Neural progenitor cell (in vitro differentiated cells): ENCODE data around the gene HAND2. TPM values are rescaled to one million over a fixed set of nuclear protein-coding genes. Genes with fewer than 3 reads are reported as not detected.

Experiments
- DNase-seq: peaks from one replicate; pipeline ENCODE4 v3.0.0-alpha.2; 2016; ENCODE audit warnings: low spot score
- H2AFZ ChIP-seq: fragments of 200-600 bp; sonication (generic); replicated peaks from 2 replicates; pipeline ENCODE4 v1.6.1; 2016; ENCODE audit warnings: antibody characterized with exemption
- H3F3A ChIP-seq: fragments of 200-600 bp; sonication (generic); 2 replicates; pipeline ENCODE4 v1.6.1; 2016; ENCODE audit warnings: antibody characterized with exemption, low read depth
- H3K27ac ChIP-seq: fragments of 200-600 bp; sonication (generic); 2 replicates; pipeline ENCODE4 v1.5.1; 2016; ENCODE audit warnings: mild to moderate bottlenecking
- H3K27me3 ChIP-seq: fragments of 200-600 bp; sonication (generic); 2 replicates; pipeline ENCODE4 v1.6.1; 2016; ENCODE audit warnings: mild to moderate bottlenecking, moderate library complexity
- H3K36me3 ChIP-seq: fragments of 200-600 bp; sonication (generic); 2 replicates; pipeline ENCODE4 v1.5.1; 2016
- H3K4me1 ChIP-seq: fragments of 200-600 bp; sonication (generic); 2 replicates; pipeline ENCODE4 v1.6.1; 2016; ENCODE audit warnings: mixed run types
- H3K4me2 ChIP-seq: fragments of 200-600 bp; sonication (generic); 2 replicates; pipeline ENCODE4 v1.6.1; 2016
- H3K4me3 ChIP-seq: fragments of 200-600 bp; sonication (generic); 2 replicates; pipeline ENCODE4 v1.5.1; 2016
- H3K79me2 ChIP-seq: fragments of 200-600 bp; sonication (generic); 2 replicates; pipeline ENCODE4 v1.6.1; 2016; ENCODE audit warnings: low read depth
- H3K9ac ChIP-seq: fragments of 200-600 bp; sonication (generic); 2 replicates; pipeline ENCODE4 v1.6.1; 2016
- H3K9me3 ChIP-seq: fragments of 200-600 bp; sonication (generic); 2 replicates; pipeline ENCODE4 v1.5.1; 2016; ENCODE audit warnings: low read depth
- H4K20me1 ChIP-seq: fragments of 200-600 bp; sonication (generic); 2 replicates; pipeline ENCODE4 v1.6.1; 2016; ENCODE audit warnings: low read depth
- H3K27ac Mint-ChIP-seq: 3 replicates; pipeline ENCODE4 v1.8.0; 2021; ENCODE audit warnings: mixed read lengths
- H3K27me3 Mint-ChIP-seq: 2 replicates; pipeline ENCODE4 v1.8.0; 2022; ENCODE audit warnings: low read depth, mild to moderate bottlenecking, inconsistent platforms, moderate library complexity, mixed read lengths; ENCODE audit not compliant: insufficient read depth
- H3K36me3 Mint-ChIP-seq: 3 replicates; pipeline ENCODE4 v1.8.0; 2021; ENCODE audit warnings: mixed read lengths
- H3K4me1 Mint-ChIP-seq: 3 replicates; pipeline ENCODE4 v1.8.0; 2021; ENCODE audit warnings: mixed read lengths
- H3K4me3 Mint-ChIP-seq: 3 replicates; pipeline ENCODE4 v1.8.0; 2021; ENCODE audit warnings: mild to moderate bottlenecking, moderate library complexity, mixed read lengths
- H3K9me3 Mint-ChIP-seq: 3 replicates; pipeline ENCODE4 v1.8.0; 2020; ENCODE audit warnings: mixed read lengths
- EZH2 ChIP-seq: fragments of 200-600 bp; sonication (generic); IDR thresholded peaks from 2 replicates; pipeline ENCODE4 v1.6.1; 2017; ENCODE audit warnings: antibody characterized with exemption, mild to moderate bottlenecking, moderate library complexity
- EZH2phosphoT487 ChIP-seq: fragments of 200-600 bp; sonication (generic); IDR thresholded peaks from 2 replicates; pipeline ENCODE4 v1.6.1; 2017; ENCODE audit warnings: antibody characterized with exemption
- total RNA-seq: library from RNA; depleted of rRNA; stranded (reverse); fragments of >200 nt; gene quantifications from 2 replicates; pipeline ENCODE4 v1.2.3, GENCODE V29; 2015; ENCODE audit warnings: low replicate concordance
- TF ChIP-seq, protein P1 (sequence below): fragments of 200-600 bp; sonication (generic); IDR thresholded peaks from 2 replicates; pipeline ENCODE4 v1.5.1; 2017; ENCODE audit warnings: antibody characterized with exemption, mild to moderate bottlenecking

Gene HAND2
- total RNA-seq, 1 donor from 2014 or later, result not detected

DNA sequence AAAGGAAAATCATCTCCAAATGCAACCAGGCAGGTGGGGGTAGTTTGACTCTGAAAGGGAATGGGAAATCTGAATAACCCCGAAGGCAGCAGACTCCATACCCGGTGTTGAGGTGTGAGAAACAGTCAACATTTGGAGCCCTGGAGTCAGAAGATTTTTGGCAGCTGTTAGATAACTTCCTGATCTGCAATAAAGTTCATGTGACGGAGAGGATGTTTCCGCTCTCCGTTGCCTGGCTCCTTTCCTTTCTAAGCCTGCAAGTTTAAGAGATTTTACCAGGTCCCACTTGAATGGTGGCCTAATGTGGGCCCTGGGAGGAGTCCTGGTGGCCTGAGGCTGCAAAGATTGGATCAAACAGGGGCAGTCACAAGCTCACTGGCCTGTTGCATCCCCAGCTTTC, 27.7 kb downstream of the HAND2 start:
- no peak overlapping the region for H3K27ac ChIP-seq
- no peak overlapping the region for H2AFZ ChIP-seq

GRCh38 chr4:173501592-173502150, 28.4 kb downstream of the HAND2 start:
- Histone ChIP-seq H3K36me3 (no peaks in the 10 kb centered on the region), H3K27me3 (peaks cover 100% of the 10 kb centered on the region), H4K20me1 (no peaks in the 10 kb centered on the region), H3K4me3 (peak overlapping the region; percentile 33), H2AFZ (no peak overlapping the region), H3K4me2 (peak overlapping the region; percentile 64), H3K9ac (no peak overlapping the region), H3K27ac (no peak overlapping the region), H3K9me3 (no peaks in the 10 kb centered on the region), H3K4me1 (no peaks in the 10 kb centered on the region), H3F3A (peaks cover 7% of the 10 kb centered on the region), H3K79me2 (no peaks in the 10 kb centered on the region)
- Mint-ChIP-seq H3K27ac (no peak overlapping the region), H3K4me1 (no peaks in the 10 kb centered on the region), H3K27me3 (peaks cover 49% of the 10 kb centered on the region), H3K9me3 (peaks cover 3% of the 10 kb centered on the region), H3K4me3 (no peak overlapping the region), H3K36me3 (no peaks in the 10 kb centered on the region)
- TF ChIP-seq EZH2 (peak; percentile 74), EZH2phosphoT487 (peak; percentile 8)
- TF ChIP-seq, protein P1, sequence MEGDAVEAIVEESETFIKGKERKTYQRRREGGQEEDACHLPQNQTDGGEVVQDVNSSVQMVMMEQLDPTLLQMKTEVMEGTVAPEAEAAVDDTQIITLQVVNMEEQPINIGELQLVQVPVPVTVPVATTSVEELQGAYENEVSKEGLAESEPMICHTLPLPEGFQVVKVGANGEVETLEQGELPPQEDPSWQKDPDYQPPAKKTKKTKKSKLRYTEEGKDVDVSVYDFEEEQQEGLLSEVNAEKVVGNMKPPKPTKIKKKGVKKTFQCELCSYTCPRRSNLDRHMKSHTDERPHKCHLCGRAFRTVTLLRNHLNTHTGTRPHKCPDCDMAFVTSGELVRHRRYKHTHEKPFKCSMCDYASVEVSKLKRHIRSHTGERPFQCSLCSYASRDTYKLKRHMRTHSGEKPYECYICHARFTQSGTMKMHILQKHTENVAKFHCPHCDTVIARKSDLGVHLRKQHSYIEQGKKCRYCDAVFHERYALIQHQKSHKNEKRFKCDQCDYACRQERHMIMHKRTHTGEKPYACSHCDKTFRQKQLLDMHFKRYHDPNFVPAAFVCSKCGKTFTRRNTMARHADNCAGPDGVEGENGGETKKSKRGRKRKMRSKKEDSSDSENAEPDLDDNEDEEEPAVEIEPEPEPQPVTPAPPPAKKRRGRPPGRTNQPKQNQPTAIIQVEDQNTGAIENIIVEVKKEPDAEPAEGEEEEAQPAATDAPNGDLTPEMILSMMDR, result no peak
- DNase-seq, result no peak

More for the DNA sequence above, 27.7 kb downstream of the HAND2 start:
- Histone ChIP-seq H3F3A (peaks cover 7% of the 10 kb centered on the region), H3K9me3 (no peaks in the 10 kb centered on the region), H3K9ac (no peak overlapping the region), H3K4me1 (no peaks in the 10 kb centered on the region), H3K36me3 (no peaks in the 10 kb centered on the region), H4K20me1 (peaks cover 4% of the 10 kb centered on the region), H3K27me3 (peaks cover 100% of the 10 kb centered on the region), H3K4me3 (no peak overlapping the region), H3K4me2 (no peak overlapping the region), H3K79me2 (no peaks in the 10 kb centered on the region)
- H3K36me3 Mint-ChIP-seq, result no peaks in the 10 kb centered on the region
- no peak for DNase-seq
- no peak overlapping the region for H3K4me3 Mint-ChIP-seq
- TF ChIP-seq, protein P1, result no peak
- no peak for TF ChIP-seq EZH2
- TF ChIP-seq EZH2phosphoT487, result no peak
- H3K4me1 Mint-ChIP-seq, result peaks cover under 1% of the 10 kb centered on the region
- H3K27me3 Mint-ChIP-seq, result peaks cover 55% of the 10 kb centered on the region
- no peak overlapping the region for H3K27ac Mint-ChIP-seq
- peaks cover 3% of the 10 kb centered on the region for H3K9me3 Mint-ChIP-seq

DNA sequence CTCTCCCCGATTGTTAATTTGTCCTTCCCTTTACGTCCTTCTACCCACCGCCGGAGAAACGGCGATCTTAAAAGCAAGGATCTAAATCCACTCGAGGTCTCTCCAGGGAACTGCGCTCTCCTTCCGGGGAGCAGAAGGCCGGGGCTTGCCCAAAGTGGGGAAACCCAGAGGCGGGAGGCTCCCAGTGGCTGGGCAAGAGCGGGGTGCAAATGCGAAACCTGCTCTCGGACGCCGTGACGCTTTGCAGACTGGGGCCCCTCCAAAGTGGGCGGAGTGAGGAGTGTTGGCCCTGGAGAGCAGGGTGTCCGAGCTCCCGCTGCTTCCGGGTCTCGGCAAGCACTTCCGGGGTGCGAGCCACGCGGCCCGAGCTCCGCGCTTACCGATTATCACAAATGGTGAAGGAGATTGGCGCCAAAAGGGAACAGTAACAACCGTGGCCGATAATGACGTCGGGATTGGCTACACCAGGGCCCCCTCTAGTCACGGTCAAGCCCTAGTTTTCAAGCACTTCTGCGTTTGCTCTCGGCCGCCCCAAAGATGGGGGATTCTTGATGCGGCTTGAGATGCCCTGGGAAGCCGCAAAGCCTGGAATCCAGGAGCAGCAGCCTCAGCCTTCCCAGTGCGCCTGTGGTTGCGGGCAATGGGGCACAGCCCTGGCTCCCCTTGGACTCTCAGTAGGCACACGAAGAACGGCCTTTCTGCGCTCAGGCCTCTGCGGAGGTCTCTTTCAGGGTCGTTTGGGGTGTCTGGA, 29.0 kb downstream of the HAND2 start:
- H3K79me2 ChIP-seq, result no peaks in the 10 kb centered on the region
- H3K9me3 Mint-ChIP-seq, result peaks cover 3% of the 10 kb centered on the region
- no peaks in the 10 kb centered on the region for H3K36me3 ChIP-seq
- H3K4me2 ChIP-seq, result peak overlapping the region; percentile 64
- H3K27me3 ChIP-seq, result peaks cover 100% of the 10 kb centered on the region
- peaks cover 43% of the 10 kb centered on the region for H3K27me3 Mint-ChIP-seq
- H2AFZ ChIP-seq, result peak overlapping the region; percentile 83
- H3K36me3 Mint-ChIP-seq, result no peaks in the 10 kb centered on the region
- DNase-seq, result no peak
- no peaks in the 10 kb centered on the region for H4K20me1 ChIP-seq
- no peak overlapping the region for H3K27ac Mint-ChIP-seq
- H3F3A ChIP-seq, result peaks cover 3% of the 10 kb centered on the region
- H3K9me3 ChIP-seq, result no peaks in the 10 kb centered on the region
- peak; percentile 63 for TF ChIP-seq EZH2phosphoT487
- TF ChIP-seq, protein P1, result no peak
- no peak overlapping the region for H3K27ac ChIP-seq
- H3K4me3 Mint-ChIP-seq, result no peak overlapping the region
- H3K4me1 ChIP-seq, result no peaks in the 10 kb centered on the region
- H3K4me3 ChIP-seq, result peak overlapping the region; percentile 33
- no peaks in the 10 kb centered on the region for H3K4me1 Mint-ChIP-seq
- H3K9ac ChIP-seq, result no peak overlapping the region
